Activated CD8-positive, alpha-beta memory T cell treated with anti-CD3 and anti-CD28 coated beads for 36 hours (primary cell): ENCODE results near the gene FLOT1. TPM values are rescaled to one million over a fixed set of nuclear protein-coding genes. Genes with fewer than 3 reads are reported as not detected.

Source experiments
- CTCF ChIA-PET: fragments of 350-600 bp; sonication (Branson Sonifier 250); formaldehyde crosslinking; loops from one replicate; lab custom pipeline; 2021; ENCODE audit warnings: antibody characterized with exemption; lab: Charles Lee
- POLR2A ChIA-PET: fragments of 350-600 bp; sonication (Branson Sonifier 250); formaldehyde crosslinking; loops from one replicate; lab custom pipeline; 2021; ENCODE audit warnings: antibody characterized with exemption; lab: Charles Lee
- total RNA-seq, 2 experiments: library from RNA; stranded (reverse); gene quantifications; one replicate each; pipeline ENCODE4 v1.2.3, GENCODE V29; 2021

The FLOT1 gene
- total RNA-seq, 2 experiments from 2014 or later: 178 to 186 TPM

- CTCF ChIA-PET: interaction anchor here (0.6 to 6.2 kb wide), 4 partner anchors 33 to 358 kb away, joined by 3 to 49 read pairs (median 3); partner anchors contain the start of genes MDC1 and TUBB
- POLR2A ChIA-PET: interaction anchor here (1.0 to 5.7 kb wide), 2 partner anchors 37 to 68 kb away, joined by 3 to 98 read pairs; partner anchors contain the start of genes MDC1 and TUBB
These were observed 58.5 kb downstream of the FLOT1 start for GRCh38 chr6:30683980-30684338.

GRCh38 chr6:30683183-30683979 is 59.1 kb downstream of the FLOT1 start:
- CTCF ChIA-PET: interaction anchor here (0.6 to 6.2 kb wide), 7 partner anchors 34 to 359 kb away, joined by 3 to 49 read pairs (median 6); partner anchors contain the start of genes MDC1, MRPS18B, PPP1R10 and TUBB
- POLR2A ChIA-PET: interaction anchor here (0.6 to 5.7 kb wide), 4 partner anchors 37 to 68 kb away, joined by 3 to 98 read pairs (median 10); partner anchors contain the start of genes MDC1 and TUBB

GRCh38 chr6:30682143-30683117 is 60.1 kb downstream of the FLOT1 start:
- ChIA-PET POLR2A (interaction anchor here (0.6 to 5.7 kb wide), 7 partner anchors 38 to 129 kb away, joined by 3 to 98 read pairs (median 3); partner anchors contain the start of genes MDC1, MRPS18B, PPP1R10 and TUBB), CTCF (interaction anchor here (0.7 to 6.2 kb wide), 10 partner anchors 10 to 140 kb away, joined by 3 to 49 read pairs (median 4); partner anchors contain the start of genes MDC1, MRPS18B, PPP1R10 and PRR3)

- ChIA-PET POLR2A (interaction anchor here (0.5 to 5.7 kb wide), 5 partner anchors 35 to 130 kb away, joined by 3 to 98 read pairs (median 6); partner anchors contain the start of genes MDC1, MRPS18B, PPP1R10 and TUBB), CTCF (interaction anchor here (0.7 to 6.2 kb wide), 9 partner anchors 10 to 140 kb away, joined by 3 to 49 read pairs (median 4); partner anchors contain the start of genes MDC1, PRR3 and TUBB)
These were observed 60.7 kb downstream of the FLOT1 start for GRCh38 chr6:30681766-30682142.

- ChIA-PET POLR2A (interaction anchor here (1.3 to 5.7 kb wide), 3 partner anchors 9 to 41 kb away, joined by 3 to 98 read pairs (median 7); partner anchors contain the start of genes MDC1 and TUBB), CTCF (interaction anchor here (0.6 to 6.2 kb wide), 11 partner anchors 11 to 276 kb away, joined by 3 to 64 read pairs (median 4); partner anchors contain the start of genes NRM and TUBB)
These were observed 62.5 kb downstream of the FLOT1 start for GRCh38 chr6:30679765-30680535.

- ChIA-PET POLR2A (interaction anchor here (0.8 to 5.7 kb wide), 6 partner anchors 8 to 64 kb away, joined by 3 to 98 read pairs (median 5); partner anchors contain the start of genes MDC1, NRM and TUBB), CTCF (interaction anchor here (0.6 to 3.2 kb wide), 24 partner anchors 9 to 408 kb away, joined by 3 to 64 read pairs (median 4); partner anchors contain the start of genes C6orf136, MDC1, MRPS18B and NRM)
These were observed 63.3 kb downstream of the FLOT1 start for GRCh38 chr6:30678964-30679726.

Other genes starting within 250 kb of the FLOT1 start
- gene GNL1, start 186.2 kb downstream of the FLOT1 start, total RNA-seq: 100 to 1,000 TPM; 112 to 119 TPM
- 10 to 100 TPM; 28.5 to 30.5 TPM for gene PRR3, start 185.4 kb downstream of the FLOT1 start, total RNA-seq
- 100 to 1,000 TPM; 128 to 132 TPM for gene ABCF1, start 171.2 kb downstream of the FLOT1 start, total RNA-seq
- 10 to 100 TPM; 92.9 to 98.7 TPM for gene PPP1R10, start 125.4 kb downstream of the FLOT1 start, total RNA-seq
- 100 to 1,000 TPM; 105 to 106 TPM for gene MRPS18B, start 124.8 kb downstream of the FLOT1 start, total RNA-seq
- 1 to 10 TPM; 9.7 to 9.8 TPM for gene ATAT1, start 115.8 kb downstream of the FLOT1 start, total RNA-seq
- 10 to 100 TPM; 28.1 to 32.4 TPM for gene C6orf136, start 95.6 kb downstream of the FLOT1 start, total RNA-seq
- gene DHX16, start 69.7 kb downstream of the FLOT1 start, total RNA-seq: 10 to 100 TPM; 44.0 to 46.8 TPM
- gene PPP1R18, start 56.0 kb downstream of the FLOT1 start, total RNA-seq: 100 to 1,000 TPM; 146 to 149 TPM
- gene NRM, start 51.7 kb downstream of the FLOT1 start, total RNA-seq: 10 to 100 TPM; 26.9 to 27.1 TPM
- gene MDC1, start 25.4 kb downstream of the FLOT1 start, total RNA-seq: 10 to 100 TPM; 66.4 to 70.2 TPM
- gene TUBB, start 22.3 kb downstream of the FLOT1 start, total RNA-seq: 1,000 to 10,000 TPM; 1,549 to 1,571 TPM
- 100 to 1,000 TPM; 312 to 322 TPM for gene IER3, start 1.9 kb upstream of the FLOT1 start, total RNA-seq
- 1 to 10 TPM; 8.6 to 8.7 TPM for gene DDR1, start 141.8 kb upstream of the FLOT1 start, total RNA-seq
- 10 to 100 TPM; 47.0 to 51.3 TPM for gene GTF2H4, start 165.5 kb upstream of the FLOT1 start, total RNA-seq
- gene VARS2, start 171.6 kb upstream of the FLOT1 start, total RNA-seq: 10 to 100 TPM; 80.1 to 88.6 TPM
- gene SFTA2, start 189.5 kb upstream of the FLOT1 start, total RNA-seq: not detected
- not detected for gene MUCL3, start 198.3 kb upstream of the FLOT1 start, total RNA-seq
- gene MUC21, start 241.0 kb upstream of the FLOT1 start, total RNA-seq: not detected